Urinary bladder (tissue), 4 donors: ENCODE data around the gene CARD11. TPM values are rescaled to one million over a fixed set of nuclear protein-coding genes. Genes with fewer than 3 reads are reported as not detected.
A peak's percentile ranks its signal among the peaks of the same experiment; 100 is the strongest.

Experiments used
- DNase-seq: peaks from one replicate; pipeline ENCODE4 v3.0.0-alpha.2; 2015; ENCODE audit errors: extremely low spot score
- H3K27ac ChIP-seq: one replicate; pipeline ENCODE4 v1.5.1; 2013; ENCODE audit warnings: low read depth, mild to moderate bottlenecking, moderate library complexity
- H3K36me3 ChIP-seq: one replicate; pipeline ENCODE4 v1.6.1; 2013; ENCODE audit warnings: mild to moderate bottlenecking, moderate library complexity; ENCODE audit not compliant: insufficient read depth
- H3K4me1 ChIP-seq: one replicate; pipeline ENCODE4 v1.6.1; 2013; ENCODE audit warnings: mild to moderate bottlenecking, moderate library complexity; ENCODE audit not compliant: insufficient read depth
- H3K4me3 ChIP-seq: one replicate; pipeline ENCODE4 v1.5.1; 2013; ENCODE audit warnings: low read depth, low read length
- WGBS: extraction: QIAGEN DNeasy Blood & Tissue Kit; methylation state at CpG from one replicate; pipeline ENCODE4 v1.1.7; 2013; 5-methylcytosine and 5-hydroxymethylcytosine counted together
- polyA plus RNA-seq: library from polyadenylated mRNA; stranded (reverse); fragments of 200-250 nt; gene quantifications from one replicate; pipeline ENCODE4 v1.2.3, GENCODE V29; 2013
- total RNA-seq: library from RNA; depleted of rRNA; stranded (reverse); fragments of >200 nt; gene quantifications from one replicate; pipeline ENCODE4 v1.2.3, GENCODE V29; 2014
- donor health status: healthy with polysubstance abuse.
- donor health status: healthy.

CARD11 gene
- total and polyA plus RNA-seq, 2 donors: 5.0 to 5.4 TPM

DNA sequence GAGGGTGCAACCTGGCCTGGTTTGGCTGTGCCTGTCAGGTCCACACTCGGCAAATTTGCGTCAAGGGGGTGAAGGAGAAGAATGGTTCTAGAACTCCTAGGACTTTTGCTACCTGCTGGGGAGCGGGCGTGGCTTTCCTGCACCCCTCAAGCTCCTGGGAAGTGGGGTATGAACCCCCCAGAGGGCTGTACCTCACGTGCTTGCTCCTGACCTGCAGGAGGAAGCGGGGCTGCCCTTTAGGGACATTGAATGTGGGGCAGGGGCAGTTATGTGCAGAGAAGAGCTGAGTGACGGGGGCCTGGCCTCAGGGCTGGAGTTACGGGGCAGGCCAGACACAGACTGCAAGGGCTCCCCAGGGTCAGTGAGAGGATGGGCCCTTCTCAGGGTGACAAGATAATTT, 138.2 kb downstream of the CARD11 start:
- no peak for DNase-seq
- Histone ChIP-seq H3K4me3 (no peak overlapping the region), H3K36me3 (no peaks in the 10 kb centered on the region), H3K27ac (no peak overlapping the region), H3K4me1 (no peaks in the 10 kb centered on the region)
- WGBS: 96% methylated on average over 8 of the region's 8 CpGs

DNA sequence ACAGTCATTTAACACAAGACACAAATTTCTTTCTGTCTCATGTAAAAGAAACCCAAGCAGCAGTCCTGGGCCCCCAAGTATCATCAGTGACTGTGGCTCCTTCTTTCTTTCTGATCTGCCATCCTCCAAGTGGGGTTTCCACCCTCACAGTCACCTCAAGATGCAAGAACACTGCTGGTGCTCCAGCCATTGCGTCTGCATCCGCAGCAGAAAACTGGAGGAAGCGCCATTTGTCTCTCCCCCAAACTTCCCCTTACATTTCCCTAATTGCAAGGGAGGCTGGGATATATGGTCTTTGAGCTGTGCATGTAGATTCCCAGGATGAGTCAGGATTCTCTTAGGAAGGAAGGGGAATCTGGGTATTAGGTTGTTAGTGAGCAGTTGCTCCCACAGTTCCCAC, 138.6 kb downstream of the CARD11 start:
- no peak for DNase-seq
- H3K27ac ChIP-seq: no peak overlapping the region
- H3K36me3 ChIP-seq: no peaks in the 10 kb centered on the region
- 95% methylated on average over 3 of the region's 3 CpGs for WGBS
- no peaks in the 10 kb centered on the region for H3K4me1 ChIP-seq
- H3K4me3 ChIP-seq: no peak overlapping the region

DNA sequence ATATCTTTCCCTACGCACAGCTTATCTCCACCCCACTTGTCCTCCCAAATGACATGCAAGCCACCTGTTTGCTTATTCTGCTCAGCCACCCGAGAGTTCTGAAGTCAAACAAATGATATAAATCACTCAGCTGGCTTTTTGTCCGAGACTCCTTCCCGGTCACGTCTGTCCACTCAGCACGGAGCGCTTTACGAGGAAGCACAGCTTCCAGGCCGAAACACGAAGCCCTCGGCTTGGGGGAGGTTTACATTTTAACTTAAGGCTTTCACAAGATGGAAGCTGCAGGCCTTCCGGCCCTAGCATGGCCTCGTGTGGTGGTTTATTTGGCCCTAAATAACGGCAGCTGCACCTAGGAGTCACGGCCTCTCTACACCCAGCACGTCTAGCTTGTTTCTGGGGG, 139.5 kb downstream of the CARD11 start:
- H3K4me3 ChIP-seq: no peak overlapping the region
- no peak overlapping the region for H3K27ac ChIP-seq
- DNase-seq: peak; percentile 18
- no peaks in the 10 kb centered on the region for H3K36me3 ChIP-seq
- 58% methylated on average over 16 of the region's 16 CpGs for WGBS
- H3K4me1 ChIP-seq: no peaks in the 10 kb centered on the region

DNA sequence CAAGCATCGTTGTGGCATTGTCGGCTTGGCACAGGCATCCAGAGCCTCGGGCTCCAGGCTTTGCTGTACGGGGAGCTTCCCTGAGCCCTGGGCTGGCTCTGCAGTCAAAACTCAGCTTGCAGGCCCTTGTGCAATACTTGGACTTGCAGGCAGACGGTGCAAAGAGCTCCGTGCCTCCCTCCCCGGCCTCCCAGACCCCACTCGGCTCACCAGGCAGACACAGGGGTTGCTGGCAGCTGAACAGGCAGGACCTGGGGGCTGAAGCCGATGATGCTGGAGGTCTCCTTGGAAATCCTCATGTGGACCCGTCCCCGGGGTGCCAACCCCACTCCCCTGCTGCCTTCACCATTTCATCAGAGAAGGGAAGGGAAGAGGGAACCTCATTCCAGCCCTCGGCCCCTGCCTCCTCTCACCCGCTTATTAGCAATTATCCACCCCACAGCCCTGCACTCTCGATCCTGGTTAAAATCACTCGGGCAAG, 139.9 kb downstream of the CARD11 start:
- Histone ChIP-seq H3K36me3 (no peaks in the 10 kb centered on the region), H3K4me3 (no peak overlapping the region), H3K27ac (no peak overlapping the region), H3K4me1 (no peaks in the 10 kb centered on the region)
- DNase-seq: no peak
- WGBS: 79% methylated on average over 15 of the region's 15 CpGs

DNA sequence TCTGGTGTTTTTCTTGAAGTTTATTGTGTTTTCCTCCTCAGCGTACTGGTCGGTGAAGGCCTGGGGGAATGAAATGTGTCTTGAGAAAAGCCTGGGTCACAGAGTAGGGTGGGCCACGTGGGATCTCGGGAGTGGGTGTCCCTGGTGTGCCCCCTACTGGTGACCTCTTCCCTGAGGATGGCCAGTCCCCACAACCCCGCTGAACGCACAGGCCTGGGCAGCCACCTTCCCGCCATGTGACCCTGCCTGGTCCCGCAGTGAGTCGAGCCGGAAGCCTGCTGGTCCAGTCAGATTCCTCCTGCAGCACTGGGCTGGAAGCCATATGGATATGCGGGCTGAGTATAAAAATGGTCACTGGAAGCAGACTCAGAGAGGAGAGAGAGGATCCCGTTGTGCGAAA, 146.6 kb downstream of the CARD11 start:
- WGBS: 81% methylated on average over 13 of the region's 13 CpGs
- Histone ChIP-seq H3K36me3 (no peaks in the 10 kb centered on the region), H3K4me3 (no peak overlapping the region), H3K27ac (no peak overlapping the region), H3K4me1 (no peaks in the 10 kb centered on the region)
- no peak for DNase-seq

DNA sequence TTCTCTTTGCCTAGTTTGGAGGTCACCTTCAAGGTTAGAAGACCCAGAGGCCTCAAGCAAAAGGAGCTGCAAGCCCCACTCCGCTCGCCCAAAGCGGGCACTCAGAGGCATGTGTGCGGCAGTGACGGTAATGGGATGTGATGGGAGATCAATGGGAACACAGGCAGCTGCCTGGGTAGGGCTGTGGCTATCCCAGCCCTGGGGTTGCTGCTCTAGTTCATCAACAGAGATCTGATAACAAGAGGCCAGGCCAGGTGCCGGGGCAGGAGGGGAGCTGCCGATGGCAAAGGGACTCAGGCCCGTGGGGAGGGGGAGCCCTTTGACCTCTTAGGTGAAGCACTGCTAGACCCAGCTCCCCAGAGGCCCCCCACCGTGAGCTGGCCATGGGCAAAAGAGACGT, 147.5 kb downstream of the CARD11 start:
- no peaks in the 10 kb centered on the region for H3K4me1 ChIP-seq
- no peak overlapping the region for H3K27ac ChIP-seq
- WGBS: 80% methylated on average over 10 of the region's 10 CpGs

DNA sequence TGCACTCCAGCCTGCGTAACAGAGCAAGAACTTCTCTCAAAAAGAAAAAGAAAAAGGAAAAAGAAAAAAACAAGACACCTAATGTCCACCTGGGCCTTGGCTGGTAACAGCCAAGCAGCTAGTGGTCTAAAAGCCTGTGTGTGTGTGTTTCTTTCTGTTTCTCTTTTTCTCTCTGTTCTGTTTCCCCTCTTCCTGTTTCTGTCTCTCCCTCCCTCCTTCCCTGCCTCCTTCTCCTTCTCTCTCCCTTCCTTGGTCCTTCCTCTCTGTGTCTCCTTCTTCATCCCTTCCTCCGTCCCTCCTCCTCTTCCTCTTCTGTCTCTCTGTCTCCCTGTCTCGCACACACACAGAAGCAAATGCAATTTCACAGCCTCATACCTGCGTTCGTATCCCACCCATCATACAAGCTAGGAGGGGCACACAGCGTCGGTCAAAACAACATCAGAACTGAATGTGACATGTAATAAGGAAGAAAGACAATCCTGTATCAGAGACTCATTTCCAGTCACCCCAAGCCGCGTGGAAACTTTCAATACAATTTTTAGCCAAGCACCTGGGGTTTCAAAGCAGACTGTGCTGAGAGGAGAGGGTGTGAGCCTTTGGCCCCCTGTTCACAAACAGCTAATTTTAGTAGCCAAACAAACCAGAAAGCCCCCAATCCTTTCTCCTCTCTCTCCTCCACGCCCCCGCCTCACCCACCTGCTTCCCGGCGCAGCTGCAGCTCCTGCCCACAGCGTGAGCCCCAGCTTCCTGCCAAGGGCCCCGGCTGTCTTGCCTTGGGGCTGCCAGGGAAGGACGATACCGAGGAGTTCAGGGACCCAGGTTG, 149.3 kb downstream of the CARD11 start:
- Histone ChIP-seq H3K4me3 (no peak overlapping the region), H3K36me3 (no peaks in the 10 kb centered on the region), H3K4me1 (no peaks in the 10 kb centered on the region), H3K27ac (no peak overlapping the region)
- WGBS: 63% methylated on average over 17 of the region's 17 CpGs
- no peak for DNase-seq

More for the DNA sequence above, 147.5 kb downstream of the CARD11 start:
- no peak for DNase-seq
- no peaks in the 10 kb centered on the region for H3K36me3 ChIP-seq
- no peak overlapping the region for H3K4me3 ChIP-seq

DNA sequence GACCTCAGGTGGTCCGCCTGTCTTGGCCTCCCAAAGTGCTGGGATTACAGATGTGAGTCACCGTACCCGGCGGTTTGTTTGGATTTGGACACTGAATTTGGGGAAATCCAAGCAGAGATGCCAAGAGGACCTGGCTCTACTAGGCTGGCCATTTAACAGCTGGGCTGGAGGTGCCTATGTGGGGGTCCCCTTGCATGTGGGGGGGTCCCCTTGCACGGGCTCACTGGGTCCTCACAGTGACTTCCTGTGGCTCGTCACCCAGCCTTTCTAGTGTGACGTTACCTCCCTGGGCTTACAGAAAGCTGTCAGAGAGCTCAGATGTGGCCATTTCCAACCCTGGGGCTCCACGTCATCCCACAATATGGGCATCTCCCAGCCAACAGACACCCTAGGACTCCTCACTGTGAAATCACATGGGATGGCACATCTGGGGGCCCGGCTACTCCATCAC, 150.2 kb downstream of the CARD11 start:
- no peaks in the 10 kb centered on the region for H3K36me3 ChIP-seq
- WGBS: 63% methylated on average over 9 of the region's 9 CpGs
- H3K4me3 ChIP-seq: no peak overlapping the region
- no peaks in the 10 kb centered on the region for H3K4me1 ChIP-seq
- H3K27ac ChIP-seq: no peak overlapping the region
- no peak for DNase-seq

DNA sequence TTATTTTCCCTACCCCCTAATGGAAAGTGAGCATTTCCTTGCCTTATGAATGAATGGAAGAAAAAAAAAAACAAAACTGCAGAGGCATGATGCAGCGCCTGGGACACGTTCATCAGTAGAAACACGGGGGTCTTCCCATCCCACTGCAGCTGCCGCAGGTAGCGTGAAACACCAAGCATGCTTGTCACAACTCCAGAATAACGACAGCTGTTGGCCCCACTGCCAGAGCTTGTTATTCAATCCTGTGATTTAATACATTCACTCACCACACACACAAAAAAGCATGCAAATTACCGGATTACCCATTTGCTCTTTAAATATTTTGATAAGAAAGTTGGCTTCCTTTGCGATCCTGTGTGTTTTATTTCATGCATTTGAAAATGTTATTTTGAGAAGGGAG, 151.1 kb downstream of the CARD11 start:
- Histone ChIP-seq H3K27ac (no peak overlapping the region), H3K36me3 (no peaks in the 10 kb centered on the region), H3K4me1 (no peaks in the 10 kb centered on the region), H3K4me3 (no peak overlapping the region)
- no peak for DNase-seq
- WGBS: 34% methylated on average over 8 of the region's 8 CpGs

DNA sequence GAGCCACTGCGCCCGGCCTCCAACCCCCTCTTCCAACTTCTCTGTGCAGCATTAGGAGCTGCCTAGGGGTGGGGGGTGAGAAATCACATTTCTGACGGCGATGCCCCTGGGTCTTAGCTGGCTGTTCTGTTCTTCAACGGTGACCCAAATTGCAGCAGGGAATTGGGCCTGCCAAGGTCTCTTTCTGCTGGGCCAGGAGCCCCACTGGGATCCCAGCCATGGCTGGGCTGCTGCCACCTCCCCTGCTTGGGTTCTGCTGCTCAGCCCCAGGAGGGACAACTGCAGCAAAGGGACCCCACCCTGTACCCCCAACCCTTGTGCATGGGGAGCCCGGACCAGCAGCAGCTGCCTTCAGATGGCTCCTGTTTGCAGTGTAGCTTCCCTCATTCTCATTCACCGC, 155.9 kb downstream of the CARD11 start:
- DNase-seq: no peak
- no peaks in the 10 kb centered on the region for H3K4me1 ChIP-seq
- 62% methylated on average over 7 of the region's 7 CpGs for WGBS
- H3K4me3 ChIP-seq: no peak overlapping the region
- no peak overlapping the region for H3K27ac ChIP-seq
- no peaks in the 10 kb centered on the region for H3K36me3 ChIP-seq

DNA sequence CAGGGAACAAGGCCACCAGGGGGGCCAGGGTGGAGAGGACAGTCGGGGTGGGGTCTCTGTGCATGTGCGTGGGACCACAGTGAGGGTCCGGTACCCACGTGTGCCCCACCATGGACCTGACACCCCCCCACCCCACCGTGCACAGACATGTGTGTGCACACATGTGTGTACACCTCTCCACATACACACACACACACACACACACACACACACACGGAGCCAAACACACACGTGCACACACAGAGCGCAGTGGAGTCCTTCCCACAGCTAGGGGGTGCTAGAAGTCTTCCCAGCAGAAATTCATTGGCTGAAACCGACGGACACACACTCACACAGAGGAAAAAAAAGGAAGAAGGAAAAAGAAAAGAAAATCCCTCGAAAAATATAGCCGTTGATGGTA, 156.8 kb downstream of the CARD11 start:
- H3K27ac ChIP-seq: no peak overlapping the region
- no peaks in the 10 kb centered on the region for H3K4me1 ChIP-seq
- no peaks in the 10 kb centered on the region for H3K36me3 ChIP-seq
- WGBS: 24% methylated on average over 12 of the region's 12 CpGs
- no peak overlapping the region for H3K4me3 ChIP-seq
- DNase-seq: peak; percentile 37

DNA sequence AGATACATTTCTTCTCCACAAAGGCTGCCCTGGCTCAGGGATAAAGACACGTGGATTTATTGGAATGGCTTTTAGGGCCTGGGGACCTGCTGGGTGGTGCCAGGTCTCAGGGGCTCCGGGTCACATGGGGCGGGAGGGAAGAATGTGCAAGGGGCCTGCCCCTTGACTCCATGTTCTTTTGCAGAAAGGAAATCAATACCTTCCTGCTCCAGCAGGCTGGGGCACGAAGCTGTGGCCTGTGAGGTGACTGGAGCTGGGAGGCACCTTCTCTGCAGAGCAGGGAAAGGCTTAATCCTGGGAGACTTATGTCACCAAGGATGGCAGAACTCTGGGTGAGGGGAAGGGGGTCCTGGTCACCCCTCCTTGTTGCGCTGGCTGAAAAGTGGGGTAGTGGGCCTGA, 157.3 kb downstream of the CARD11 start:
- 73% methylated on average over 5 of the region's 5 CpGs for WGBS
- DNase-seq: no peak
- Histone ChIP-seq H3K4me3 (no peak overlapping the region), H3K27ac (no peak overlapping the region), H3K4me1 (no peaks in the 10 kb centered on the region), H3K36me3 (no peaks in the 10 kb centered on the region)

DNA sequence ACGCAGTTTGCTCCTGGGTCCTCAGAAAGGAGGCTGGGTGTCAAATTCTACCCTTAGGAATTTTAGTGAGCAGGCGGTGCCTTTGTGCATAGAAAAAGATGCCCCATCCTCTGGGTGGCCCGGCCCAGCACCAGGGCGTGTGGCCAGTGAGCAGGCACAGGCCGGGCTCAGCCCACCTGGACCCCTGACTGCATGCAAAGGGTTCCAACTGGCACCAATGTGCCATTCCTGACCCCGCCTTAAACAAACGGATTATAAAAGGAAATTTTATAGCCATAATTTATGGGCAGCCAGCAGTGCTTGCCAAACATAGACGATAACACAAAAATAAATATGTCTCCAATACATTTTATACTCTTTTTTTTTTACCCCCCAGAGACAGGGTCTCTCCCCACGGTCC, 159.5 kb downstream of the CARD11 start:
- WGBS: 25% methylated on average over 9 of the region's 9 CpGs
- H3K36me3 ChIP-seq: no peaks in the 10 kb centered on the region
- no peak for DNase-seq
- no peak overlapping the region for H3K27ac ChIP-seq
- no peak overlapping the region for H3K4me3 ChIP-seq
- no peaks in the 10 kb centered on the region for H3K4me1 ChIP-seq

DNA sequence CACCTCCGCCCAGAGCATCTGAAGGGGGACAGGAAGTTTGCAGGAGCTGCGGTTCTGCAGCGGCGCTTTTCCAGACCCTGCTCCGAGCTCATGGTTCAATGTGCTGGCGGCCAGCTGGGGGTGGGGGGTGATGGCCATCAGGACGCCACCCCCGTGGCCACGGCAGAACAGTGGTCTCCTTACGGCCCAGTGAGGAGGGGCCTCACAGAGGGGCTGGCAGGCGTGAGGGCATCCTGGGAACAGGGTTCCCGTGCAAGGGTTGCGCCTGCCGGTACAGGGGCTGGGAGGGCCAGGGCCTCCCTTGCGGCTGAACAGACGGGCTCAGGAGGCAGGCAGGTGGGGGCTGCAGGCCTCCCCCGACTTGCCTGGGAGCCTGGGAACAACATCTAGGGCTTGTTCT, 160.6 kb downstream of the CARD11 start:
- 94% methylated on average over 17 of the region's 17 CpGs for WGBS
- no peak for DNase-seq
- no peaks in the 10 kb centered on the region for H3K4me1 ChIP-seq
- no peaks in the 10 kb centered on the region for H3K36me3 ChIP-seq
- no peak overlapping the region for H3K27ac ChIP-seq
- H3K4me3 ChIP-seq: no peak overlapping the region
